HEK293 (cell line): ENCODE measurements around the gene ADRA1B.
"Not testable (repeated sequence)": the region's sequence is repeated elsewhere in the genome, so short reads cannot be mapped to it uniquely, and the experiment has no call there.

ENCODE experiments used
- CTCF ChIA-PET: fragments of 350-600 bp; formaldehyde crosslinking; extraction: SDS; loops from one replicate; lab custom pipeline; 2021; ENCODE audit warnings: antibody characterized with exemption; lab: Yijun Ruan, JAX
- POLR2A ChIA-PET: fragments of 300-600 bp; formaldehyde crosslinking; extraction: SDS; loops from one replicate; lab custom pipeline; 2020; ENCODE audit warnings: antibody characterized with exemption, inconsistent platforms; lab: Yijun Ruan, JAX
- H3K27ac ChIP-seq: fragments of 200-500 bp; sonication (Bioruptor generic); 2 replicates; pipeline ENCODE4 v1.5.1; 2014; ENCODE audit warnings: low read depth, low read length, control low read depth, inconsistent platforms; ENCODE audit errors: extremely low read depth
- H3K36me3 ChIP-seq, 2 experiments: fragments of 200-500 bp in 1 of 2; sonication (Bioruptor generic) in 1 of 2; 1 replicate in 1 of 2; 2 replicates in 1 of 2; pipeline ENCODE4 v1.5.1; 2014 to 2017; ENCODE audit warnings: inconsistent platforms in 2 of 2, low read length in 2 of 2; ENCODE audit not compliant: control insufficient read depth in 2 of 2, insufficient read depth in 1 of 2
- H3K4me1 ChIP-seq: fragments of 200-500 bp; sonication (Bioruptor generic); 2 replicates; pipeline ENCODE4 v1.5.1; 2014; ENCODE audit warnings: mild to moderate bottlenecking, low read length, inconsistent platforms; ENCODE audit not compliant: control insufficient read depth, insufficient read depth
- H3K4me3 ChIP-seq: 2 replicates; pipeline ENCODE4 v1.5.1; 2011; ENCODE audit warnings: low read depth, mild to moderate bottlenecking, control low read depth, low read length, moderate library complexity
- H3K9me3 ChIP-seq: fragments of 200-500 bp; sonication (Bioruptor generic); 2 replicates; pipeline ENCODE4 v1.5.1; 2014; ENCODE audit warnings: low read depth, low read length, inconsistent platforms; ENCODE audit not compliant: control insufficient read depth, insufficient read depth
- KLF9 ChIP-seq: fragments of 450-650 bp; formaldehyde crosslinking; IDR thresholded peaks from 2 replicates; pipeline ENCODE4 v1.5.1; 2016; ENCODE audit warnings: missing biosample characterization, missing genetic modification characterization, low read depth
- PRDM1 ChIP-seq: fragments of 450-650 bp; formaldehyde crosslinking; IDR thresholded peaks from 2 replicates; pipeline ENCODE4; 2016; ENCODE audit warnings: missing biosample characterization, missing genetic modification characterization
- REPIN1 ChIP-seq: fragments of 450-650 bp; formaldehyde crosslinking; IDR thresholded peaks from 2 replicates; pipeline ENCODE4 v1.5.1; 2017; ENCODE audit warnings: missing biosample characterization, missing genetic modification characterization, low read depth
- SP2 ChIP-seq: fragments of 450-650 bp; formaldehyde crosslinking; IDR thresholded peaks from 2 replicates; pipeline ENCODE4 v1.5.1; 2016; ENCODE audit warnings: missing biosample characterization, missing genetic modification characterization
- TCF7L2 ChIP-seq: IDR thresholded peaks from 2 replicates; pipeline ENCODE4 v1.6.1; 2011; ENCODE audit warnings: low read depth, mild to moderate bottlenecking, inconsistent platforms, low read length, moderate library complexity, borderline replicate concordance
- ZNF138 ChIP-seq: fragments of 450-650 bp; formaldehyde crosslinking; IDR thresholded peaks from 2 replicates; pipeline ENCODE4 v1.5.1; 2016; ENCODE audit warnings: missing biosample characterization, missing genetic modification characterization, borderline replicate concordance
- ZNF16 ChIP-seq: fragments of 450-650 bp; formaldehyde crosslinking; IDR thresholded peaks from 2 replicates; pipeline ENCODE4 v1.5.1; 2016; ENCODE audit warnings: low read depth, missing biosample characterization, missing genetic modification characterization
- ZNF184 ChIP-seq: fragments of 450-650 bp; IDR thresholded peaks from 2 replicates; pipeline ENCODE4 v1.5.1; 2018; ENCODE audit warnings: missing biosample characterization, mild to moderate bottlenecking, missing genetic modification characterization
- ZNF24 ChIP-seq: fragments of 450-650 bp; formaldehyde crosslinking; IDR thresholded peaks from 2 replicates; pipeline ENCODE4 v1.5.1; 2016; ENCODE audit warnings: missing biosample characterization, missing genetic modification characterization
- ZNF248 ChIP-seq: fragments of 450-650 bp; formaldehyde crosslinking; IDR thresholded peaks from 2 replicates; pipeline ENCODE4 v1.5.1; 2017; ENCODE audit warnings: missing biosample characterization, missing genetic modification characterization
- ZNF311 ChIP-seq: fragments of 450-650 bp; formaldehyde crosslinking; IDR thresholded peaks from 2 replicates; pipeline ENCODE4 v1.5.1; 2017; ENCODE audit warnings: missing biosample characterization, missing genetic modification characterization, borderline replicate concordance
- ZNF585B ChIP-seq: fragments of 450-650 bp; formaldehyde crosslinking; IDR thresholded peaks from 2 replicates; pipeline ENCODE4 v1.5.1; 2016; ENCODE audit warnings: missing biosample characterization, missing genetic modification characterization
- ZNF623 ChIP-seq: fragments of 450-650 bp; formaldehyde crosslinking; IDR thresholded peaks from 2 replicates; pipeline ENCODE4 v1.5.1; 2016; ENCODE audit warnings: missing biosample characterization, missing genetic modification characterization
- ZNF654 ChIP-seq: fragments of 450-650 bp; formaldehyde crosslinking; IDR thresholded peaks from 2 replicates; pipeline ENCODE4 v1.5.1; 2016; ENCODE audit warnings: low read depth, missing biosample characterization, missing genetic modification characterization
- ZNF785 ChIP-seq: fragments of 450-650 bp; formaldehyde crosslinking; IDR thresholded peaks from 2 replicates; pipeline ENCODE4 v1.5.1; 2016; ENCODE audit warnings: missing biosample characterization, missing genetic modification characterization
- TF ChIP-seq, protein P1 (sequence below): fragments of 450-650 bp; formaldehyde crosslinking; IDR thresholded peaks from 2 replicates; pipeline ENCODE4 v1.5.1; 2016; ENCODE audit warnings: missing biosample characterization, missing genetic modification characterization
- TF ChIP-seq, protein P2 (sequence below): fragments of 450-650 bp; formaldehyde crosslinking; IDR thresholded peaks from 2 replicates; pipeline ENCODE4 v1.5.0; 2017; ENCODE audit warnings: missing biosample characterization, missing genetic modification characterization, borderline replicate concordance
- TF ChIP-seq, protein P3 (sequence below): fragments of 450-650 bp; formaldehyde crosslinking; IDR thresholded peaks from 2 replicates; pipeline ENCODE4 v1.5.1; 2017; ENCODE audit warnings: missing biosample characterization, missing genetic modification characterization
- TF ChIP-seq, protein P4 (sequence below): fragments of 450-650 bp; formaldehyde crosslinking; IDR thresholded peaks from 2 replicates; pipeline ENCODE4 v1.5.1; 2017; ENCODE audit warnings: missing biosample characterization, missing genetic modification characterization

Gene ADRA1B

DNA sequence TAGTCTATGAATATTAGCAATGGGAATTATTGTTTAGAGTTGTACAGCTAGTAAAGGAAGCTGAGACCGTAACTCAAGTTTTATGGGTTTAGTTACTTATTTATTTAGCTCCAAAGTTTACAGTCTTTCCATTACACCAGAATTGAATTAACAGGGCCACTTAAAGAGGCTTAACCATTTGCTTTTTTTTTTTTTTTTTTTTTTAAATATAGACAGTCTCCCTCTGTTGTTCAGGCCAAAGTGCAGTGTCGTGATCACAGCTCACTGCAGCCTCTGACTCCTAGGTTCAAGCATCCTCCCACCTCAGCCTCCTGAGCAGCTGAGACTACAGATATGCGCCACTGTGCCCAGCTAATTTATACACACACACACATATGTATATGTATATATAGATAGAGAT is 91.2 kb downstream of the ADRA1B start (continued):
- TF ChIP-seq, protein P1, sequence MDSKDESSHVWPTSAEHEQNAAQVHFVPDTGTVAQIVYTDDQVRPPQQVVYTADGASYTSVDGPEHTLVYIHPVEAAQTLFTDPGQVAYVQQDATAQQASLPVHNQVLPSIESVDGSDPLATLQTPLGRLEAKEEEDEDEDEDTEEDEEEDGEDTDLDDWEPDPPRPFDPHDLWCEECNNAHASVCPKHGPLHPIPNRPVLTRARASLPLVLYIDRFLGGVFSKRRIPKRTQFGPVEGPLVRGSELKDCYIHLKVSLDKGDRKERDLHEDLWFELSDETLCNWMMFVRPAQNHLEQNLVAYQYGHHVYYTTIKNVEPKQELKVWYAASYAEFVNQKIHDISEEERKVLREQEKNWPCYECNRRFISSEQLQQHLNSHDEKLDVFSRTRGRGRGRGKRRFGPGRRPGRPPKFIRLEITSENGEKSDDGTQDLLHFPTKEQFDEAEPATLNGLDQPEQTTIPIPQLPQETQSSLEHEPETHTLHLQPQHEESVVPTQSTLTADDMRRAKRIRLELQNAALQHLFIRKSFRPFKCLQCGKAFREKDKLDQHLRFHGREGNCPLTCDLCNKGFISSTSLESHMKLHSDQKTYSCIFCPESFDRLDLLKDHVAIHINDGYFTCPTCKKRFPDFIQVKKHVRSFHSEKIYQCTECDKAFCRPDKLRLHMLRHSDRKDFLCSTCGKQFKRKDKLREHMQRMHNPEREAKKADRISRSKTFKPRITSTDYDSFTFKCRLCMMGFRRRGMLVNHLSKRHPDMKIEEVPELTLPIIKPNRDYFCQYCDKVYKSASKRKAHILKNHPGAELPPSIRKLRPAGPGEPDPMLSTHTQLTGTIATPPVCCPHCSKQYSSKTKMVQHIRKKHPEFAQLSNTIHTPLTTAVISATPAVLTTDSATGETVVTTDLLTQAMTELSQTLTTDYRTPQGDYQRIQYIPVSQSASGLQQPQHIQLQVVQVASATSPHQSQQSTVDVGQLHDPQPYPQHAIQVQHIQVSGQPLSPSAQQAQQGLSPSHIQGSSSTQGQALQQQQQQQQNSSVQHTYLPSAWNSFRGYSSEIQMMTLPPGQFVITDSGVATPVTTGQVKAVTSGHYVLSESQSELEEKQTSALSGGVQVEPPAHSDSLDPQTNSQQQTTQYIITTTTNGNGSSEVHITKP = no peak
- no peak for TF ChIP-seq SP2 (tag by site-specific recombination)
- TF ChIP-seq ZNF248 (tag by site-specific recombination) = no peak
- TF ChIP-seq ZNF24 (tag by site-specific recombination) = no peak
- no peak for TF ChIP-seq ZNF785 (tag by site-specific recombination)
- TF ChIP-seq ZNF623 = no peak
- TF ChIP-seq, protein P2, sequence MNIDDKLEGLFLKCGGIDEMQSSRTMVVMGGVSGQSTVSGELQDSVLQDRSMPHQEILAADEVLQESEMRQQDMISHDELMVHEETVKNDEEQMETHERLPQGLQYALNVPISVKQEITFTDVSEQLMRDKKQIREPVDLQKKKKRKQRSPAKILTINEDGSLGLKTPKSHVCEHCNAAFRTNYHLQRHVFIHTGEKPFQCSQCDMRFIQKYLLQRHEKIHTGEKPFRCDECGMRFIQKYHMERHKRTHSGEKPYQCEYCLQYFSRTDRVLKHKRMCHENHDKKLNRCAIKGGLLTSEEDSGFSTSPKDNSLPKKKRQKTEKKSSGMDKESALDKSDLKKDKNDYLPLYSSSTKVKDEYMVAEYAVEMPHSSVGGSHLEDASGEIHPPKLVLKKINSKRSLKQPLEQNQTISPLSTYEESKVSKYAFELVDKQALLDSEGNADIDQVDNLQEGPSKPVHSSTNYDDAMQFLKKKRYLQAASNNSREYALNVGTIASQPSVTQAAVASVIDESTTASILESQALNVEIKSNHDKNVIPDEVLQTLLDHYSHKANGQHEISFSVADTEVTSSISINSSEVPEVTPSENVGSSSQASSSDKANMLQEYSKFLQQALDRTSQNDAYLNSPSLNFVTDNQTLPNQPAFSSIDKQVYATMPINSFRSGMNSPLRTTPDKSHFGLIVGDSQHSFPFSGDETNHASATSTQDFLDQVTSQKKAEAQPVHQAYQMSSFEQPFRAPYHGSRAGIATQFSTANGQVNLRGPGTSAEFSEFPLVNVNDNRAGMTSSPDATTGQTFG = no peak
- TF ChIP-seq, protein P3, sequence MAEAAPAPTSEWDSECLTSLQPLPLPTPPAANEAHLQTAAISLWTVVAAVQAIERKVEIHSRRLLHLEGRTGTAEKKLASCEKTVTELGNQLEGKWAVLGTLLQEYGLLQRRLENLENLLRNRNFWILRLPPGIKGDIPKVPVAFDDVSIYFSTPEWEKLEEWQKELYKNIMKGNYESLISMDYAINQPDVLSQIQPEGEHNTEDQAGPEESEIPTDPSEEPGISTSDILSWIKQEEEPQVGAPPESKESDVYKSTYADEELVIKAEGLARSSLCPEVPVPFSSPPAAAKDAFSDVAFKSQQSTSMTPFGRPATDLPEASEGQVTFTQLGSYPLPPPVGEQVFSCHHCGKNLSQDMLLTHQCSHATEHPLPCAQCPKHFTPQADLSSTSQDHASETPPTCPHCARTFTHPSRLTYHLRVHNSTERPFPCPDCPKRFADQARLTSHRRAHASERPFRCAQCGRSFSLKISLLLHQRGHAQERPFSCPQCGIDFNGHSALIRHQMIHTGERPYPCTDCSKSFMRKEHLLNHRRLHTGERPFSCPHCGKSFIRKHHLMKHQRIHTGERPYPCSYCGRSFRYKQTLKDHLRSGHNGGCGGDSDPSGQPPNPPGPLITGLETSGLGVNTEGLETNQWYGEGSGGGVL (tag by site-specific recombination) = no peak
- no peak for TF ChIP-seq TCF7L2
- TF ChIP-seq ZNF654 (tag by site-specific recombination) = no peak
- TF ChIP-seq, all 188 proteins: peak for 0

DNA sequence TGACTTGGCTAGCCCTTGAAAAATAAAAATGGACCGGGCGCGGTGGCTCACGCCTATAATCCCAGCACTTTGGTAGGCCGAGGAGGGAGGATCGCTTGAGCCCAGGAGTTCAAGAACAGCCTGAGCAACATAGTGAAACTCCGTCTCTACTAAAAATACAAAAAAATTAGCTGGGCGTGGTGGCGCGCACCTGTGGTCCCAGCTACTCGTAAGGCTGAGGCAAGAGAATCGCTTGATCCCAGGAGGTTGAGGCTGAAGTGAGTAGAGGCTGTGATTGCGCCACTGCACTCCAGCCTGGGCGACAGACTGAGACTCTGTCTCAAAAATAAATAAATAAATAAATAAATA is 92.2 kb downstream of the ADRA1B start:
- Histone ChIP-seq H3K4me1 (peaks cover 11% of the 10 kb centered on the region), H3K36me3 (peaks cover 26 to 32% of the 10 kb centered on the region in 2 experiments)
- POLR2A ChIA-PET = interaction anchor here (0.8 to 1.3 kb wide), 3 partner anchors 13 to 26 kb away, joined by 4 to 9 read pairs (median 6); no protein-coding TSS in a partner anchor
- not testable (repeated sequence) for H3K9me3 ChIP-seq, H3K4me3 ChIP-seq, H3K27ac ChIP-seq
- TF ChIP-seq ZNF585B (tag by site-specific recombination) (peak; percentile 27; the same call in 1 of the 2 replicates), ZNF16 (tag by site-specific recombination) (0 out of 2 replicates have a peak, but pooled peaks have one; percentile 57)
- TF ChIP-seq, all 188 proteins: peak for 2; not testable (repeated sequence) for 186
- CTCF ChIA-PET = interaction anchor here (1.5 to 2.5 kb wide), 2 partner anchors 13 to 21 kb away, joined by 8 to 15 read pairs; no protein-coding TSS in a partner anchor

DNA sequence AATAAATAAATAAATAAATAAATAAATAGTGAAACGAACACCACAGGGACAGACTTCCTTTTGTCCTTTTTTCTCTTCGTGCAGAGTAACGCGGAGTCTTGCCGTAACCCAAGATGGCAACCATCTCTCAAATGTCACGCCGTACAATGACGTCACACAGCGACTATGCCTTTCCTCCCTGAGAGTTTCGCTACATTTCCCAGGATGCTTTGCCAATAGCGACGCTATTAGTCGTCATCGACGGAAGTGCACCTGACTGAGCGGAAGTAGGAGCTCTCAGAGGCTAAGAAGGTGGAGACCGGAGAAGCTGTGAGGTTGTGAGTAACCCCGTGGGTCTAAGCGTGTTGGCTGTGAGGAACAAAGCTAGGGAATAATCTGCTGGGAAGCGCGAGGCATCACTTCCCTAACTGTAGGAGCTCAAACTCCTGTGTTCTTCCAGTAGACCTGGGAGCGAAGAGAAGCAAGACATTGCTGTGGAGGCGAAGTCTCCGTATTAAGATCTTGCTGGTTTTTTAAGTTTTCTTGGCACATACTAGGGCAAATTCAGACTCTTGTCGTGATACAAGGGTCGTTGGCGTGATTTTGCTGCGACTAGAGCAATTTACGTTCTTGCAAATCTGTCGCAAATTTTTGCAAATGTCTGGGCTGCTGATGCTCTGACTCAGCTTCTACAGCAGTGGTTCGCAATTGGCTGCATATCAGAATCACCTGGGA is 92.8 kb downstream of the ADRA1B start, which contains the start of gene TTC1:
Gene TTC1 (plus strand): TSS at position 263 of the 714 bp plus-strand sequence. CDS start 1,390 bp downstream, outside the sequence.
- ChIA-PET CTCF (interaction anchor here (0.6 to 2.5 kb wide), 7 partner anchors 12 to 362 kb away, joined by 3 to 15 read pairs (median 3); partner anchors contain the start of gene C1QTNF2), POLR2A (interaction anchor here (0.5 to 1.3 kb wide), 5 partner anchors 13 to 412 kb away, joined by 3 to 9 read pairs (median 4); partner anchors contain the start of gene PTTG1)
- H3K9me3 ChIP-seq = no peaks in the 10 kb centered on the region
- peaks cover 11% of the 10 kb centered on the region for H3K4me1 ChIP-seq
- H3K4me3 ChIP-seq = peak within 1 kb of the TSS; percentile 99
- H3K27ac ChIP-seq = peak within 1 kb of the TSS; percentile 50
- H3K36me3 ChIP-seq = peaks cover 27 to 37% of the 10 kb centered on the region in 2 experiments
- TF ChIP-seq REPIN1 (tag by site-specific recombination) = peak; percentile 97; the same call in 1 of the 2 replicates
- TF ChIP-seq, protein P4, sequence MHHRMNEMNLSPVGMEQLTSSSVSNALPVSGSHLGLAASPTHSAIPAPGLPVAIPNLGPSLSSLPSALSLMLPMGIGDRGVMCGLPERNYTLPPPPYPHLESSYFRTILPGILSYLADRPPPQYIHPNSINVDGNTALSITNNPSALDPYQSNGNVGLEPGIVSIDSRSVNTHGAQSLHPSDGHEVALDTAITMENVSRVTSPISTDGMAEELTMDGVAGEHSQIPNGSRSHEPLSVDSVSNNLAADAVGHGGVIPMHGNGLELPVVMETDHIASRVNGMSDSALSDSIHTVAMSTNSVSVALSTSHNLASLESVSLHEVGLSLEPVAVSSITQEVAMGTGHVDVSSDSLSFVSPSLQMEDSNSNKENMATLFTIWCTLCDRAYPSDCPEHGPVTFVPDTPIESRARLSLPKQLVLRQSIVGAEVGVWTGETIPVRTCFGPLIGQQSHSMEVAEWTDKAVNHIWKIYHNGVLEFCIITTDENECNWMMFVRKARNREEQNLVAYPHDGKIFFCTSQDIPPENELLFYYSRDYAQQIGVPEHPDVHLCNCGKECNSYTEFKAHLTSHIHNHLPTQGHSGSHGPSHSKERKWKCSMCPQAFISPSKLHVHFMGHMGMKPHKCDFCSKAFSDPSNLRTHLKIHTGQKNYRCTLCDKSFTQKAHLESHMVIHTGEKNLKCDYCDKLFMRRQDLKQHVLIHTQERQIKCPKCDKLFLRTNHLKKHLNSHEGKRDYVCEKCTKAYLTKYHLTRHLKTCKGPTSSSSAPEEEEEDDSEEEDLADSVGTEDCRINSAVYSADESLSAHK = peak; percentile 83
- peak; percentile 100 for TF ChIP-seq ZNF138
- no peak for TF ChIP-seq ZNF311 (tag by site-specific recombination)
- no peak for TF ChIP-seq ZNF184 (tag by site-specific recombination)
- TF ChIP-seq KLF9 (tag by site-specific recombination) = peak; percentile 48; the same call in 1 of the 2 replicates
- peak; percentile 59 for TF ChIP-seq PRDM1 (tag by site-specific recombination)
